ENCODE measurements around the gene GADD45B. TPM values are rescaled to one million over a fixed set of nuclear protein-coding genes. Genes with fewer than 3 reads are reported as not detected.

Gene GADD45B
- total RNA-seq, 1 donor from 2014 or later = 34.3 TPM

- intact Hi-C loops (cut with micrococcal nuclease) = no loop called here
- Histone ChIP-seq H3K27ac (replicated peaks) (no peak overlapping the region), H3K36me3 (peaks cover 49% of the 10 kb centered on the region), H3K4me1 (no peaks in the 10 kb centered on the region), H3K4me3 (no peak overlapping the region), H3K27me3 (ENCODE audit: low read depth) (no peaks in the 10 kb centered on the region), H3K9me3 (replicated peaks) (no peaks in the 10 kb centered on the region)
- no peak for TF ChIP-seq CTCF (IDR thresholded peaks at IDR 0.05; ENCODE audit: borderline replicate concordance)
- DNase-seq = no peak
Observed at GRCh38 chr19:2434267-2434666, 41.7 kb upstream of the GADD45B start.

- no peak overlapping the region for H3K4me3 ChIP-seq
- peaks cover 49% of the 10 kb centered on the region for H3K36me3 ChIP-seq
- H3K27ac ChIP-seq (replicated peaks) = no peak overlapping the region
- H3K9me3 ChIP-seq (replicated peaks) = no peaks in the 10 kb centered on the region
- DNase-seq = no peak
- no peaks in the 10 kb centered on the region for H3K27me3 ChIP-seq (ENCODE audit: low read depth)
- no peaks in the 10 kb centered on the region for H3K4me1 ChIP-seq
- TF ChIP-seq CTCF (IDR thresholded peaks at IDR 0.05; ENCODE audit: borderline replicate concordance) = no peak
- intact Hi-C loops (cut with micrococcal nuclease) = no loop called here
Observed at GRCh38 chr19:2434721-2435265, 41.1 kb upstream of the GADD45B start.

- DNase-seq = no peak
- intact Hi-C loops (cut with micrococcal nuclease) = no loop called here
- peaks cover 35% of the 10 kb centered on the region for H3K36me3 ChIP-seq
- no peaks in the 10 kb centered on the region for H3K4me1 ChIP-seq
- no peak for TF ChIP-seq CTCF (IDR thresholded peaks at IDR 0.05; ENCODE audit: borderline replicate concordance)
- H3K27me3 ChIP-seq (ENCODE audit: low read depth) = no peaks in the 10 kb centered on the region
- H3K9me3 ChIP-seq (replicated peaks) = no peaks in the 10 kb centered on the region
- no peak overlapping the region for H3K4me3 ChIP-seq
- no peak overlapping the region for H3K27ac ChIP-seq (replicated peaks)
Observed at GRCh38 chr19:2436384-2436783, 39.5 kb upstream of the GADD45B start.

DNA sequence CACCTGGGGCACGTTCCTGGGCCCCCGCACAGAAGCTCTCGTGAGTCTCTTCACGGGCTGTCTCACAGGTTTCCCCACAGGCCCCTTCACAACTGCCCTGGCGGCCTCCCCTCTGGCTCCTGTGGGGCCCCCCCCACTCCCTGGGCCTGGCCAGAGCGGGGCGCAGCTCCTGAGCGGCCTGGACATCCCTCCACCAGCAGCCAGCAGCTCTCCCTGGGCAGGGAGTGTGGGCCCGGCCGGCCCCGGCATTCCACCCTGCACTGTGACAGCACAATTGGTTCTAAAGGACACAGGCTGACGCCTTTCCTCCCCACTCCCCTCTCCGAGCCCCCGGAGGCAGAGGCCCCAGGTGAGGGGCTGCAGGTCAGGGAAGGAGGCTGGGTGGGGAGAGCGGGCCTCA is 39.0 kb upstream of the GADD45B start:
- Histone ChIP-seq H3K27me3 (ENCODE audit: low read depth) (no peaks in the 10 kb centered on the region), H3K4me3 (no peak overlapping the region), H3K4me1 (no peaks in the 10 kb centered on the region), H3K27ac (replicated peaks) (no peak overlapping the region), H3K9me3 (replicated peaks) (no peaks in the 10 kb centered on the region), H3K36me3 (peaks cover 33% of the 10 kb centered on the region)
- intact Hi-C loops (cut with micrococcal nuclease) = no loop called here
- DNase-seq = no peak
- TF ChIP-seq CTCF (IDR thresholded peaks at IDR 0.05; ENCODE audit: borderline replicate concordance) = no peak

DNA sequence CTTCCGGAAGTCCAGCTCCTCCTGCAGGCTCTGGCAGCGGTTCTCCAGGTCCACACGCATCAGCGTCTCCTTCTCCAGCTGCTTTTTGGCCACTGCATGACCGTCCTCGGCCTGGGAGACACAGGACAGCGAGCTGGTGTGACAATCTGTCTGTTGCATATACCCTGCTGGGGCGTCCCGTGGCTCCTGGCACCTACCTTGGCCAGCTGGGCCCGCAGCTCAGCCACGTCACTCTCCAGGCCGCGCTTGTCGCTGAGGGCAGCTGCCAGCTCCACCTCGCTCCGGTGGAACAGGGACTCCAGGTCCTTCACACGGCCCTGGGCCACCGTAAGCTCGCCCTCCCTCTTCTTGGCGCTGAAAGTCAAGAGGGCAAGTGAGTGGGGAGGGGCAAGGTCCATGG is 37.7 kb upstream of the GADD45B start:
- no peak for TF ChIP-seq CTCF (IDR thresholded peaks at IDR 0.05; ENCODE audit: borderline replicate concordance)
- intact Hi-C loops (cut with micrococcal nuclease) = no loop called here

More for the DNA sequence above, 37.7 kb upstream of the GADD45B start:
- no peak for DNase-seq
- Histone ChIP-seq H3K9me3 (replicated peaks) (no peaks in the 10 kb centered on the region), H3K27ac (replicated peaks) (no peak overlapping the region), H3K4me3 (no peak overlapping the region), H3K36me3 (peaks cover 33% of the 10 kb centered on the region), H3K27me3 (ENCODE audit: low read depth) (no peaks in the 10 kb centered on the region), H3K4me1 (no peaks in the 10 kb centered on the region)

All from left ventricle myocardium inferior (tissue), 1 donor.